OCI-LY1 (cell line): ENCODE measurements around the gene RWDD4.
"Not testable (repeated sequence)": the region's sequence is repeated elsewhere in the genome, so short reads cannot be mapped to it uniquely, and the experiment has no call there.

Source experiments
- H2AFZ ChIP-seq: fragments of 200-600 bp; sonication (generic), shearing (Covaris generic); 2 replicates; pipeline ENCODE4 v1.6.0; 2014; ENCODE audit warnings: antibody characterized with exemption, mild to moderate bottlenecking, low read length
- H3F3A ChIP-seq: fragments of 200-600 bp; sonication (generic), shearing (Covaris generic); 2 replicates; pipeline ENCODE4 v1.6.0; 2014; ENCODE audit warnings: mild to moderate bottlenecking, antibody characterized with exemption, low read length, moderate library complexity; ENCODE audit not compliant: insufficient read depth
- H3K27ac ChIP-seq: fragments of 200-600 bp; sonication (generic); 2 replicates; pipeline ENCODE4 v1.5.1; 2014; ENCODE audit warnings: low read length, mixed run types, mild to moderate bottlenecking, low read depth; ENCODE audit not compliant: poor library complexity, severe bottlenecking
- H3K27me3 ChIP-seq: fragments of 200-600 bp; sonication (generic); 2 replicates; pipeline ENCODE4 v1.6.0; 2014; ENCODE audit warnings: antibody characterized with exemption, mild to moderate bottlenecking, low read length, moderate library complexity; ENCODE audit not compliant: insufficient read depth
- H3K36me3 ChIP-seq: fragments of 200-600 bp; sonication (generic); 2 replicates; pipeline ENCODE4 v1.6.1; 2014; ENCODE audit warnings: mild to moderate bottlenecking, antibody characterized with exemption, low read length, moderate library complexity, mixed read lengths; ENCODE audit not compliant: insufficient read depth
- H3K4me1 ChIP-seq: fragments of 200-600 bp; sonication (generic); 2 replicates; pipeline ENCODE4 v1.5.1; 2014; ENCODE audit warnings: mild to moderate bottlenecking, low read length, moderate library complexity; ENCODE audit not compliant: insufficient read depth, severe bottlenecking
- H3K4me2 ChIP-seq: fragments of 200-600 bp; sonication (generic), shearing (Covaris generic); 2 replicates; pipeline ENCODE4 v1.6.1; 2014; ENCODE audit warnings: low read length
- H3K4me3 ChIP-seq: fragments of 200-600 bp; sonication (generic); 2 replicates; pipeline ENCODE4 v1.5.1; 2014; ENCODE audit warnings: low read length, low read depth, mild to moderate bottlenecking, mixed read lengths; ENCODE audit not compliant: poor library complexity, severe bottlenecking
- H3K79me2 ChIP-seq: fragments of 200-600 bp; shearing (Covaris generic); 2 replicates; pipeline ENCODE4 v1.6.1; 2016; ENCODE audit warnings: mixed run types, low read length, mixed read lengths; ENCODE audit not compliant: insufficient read depth
- H3K9ac ChIP-seq: fragments of 200-600 bp; sonication (generic), shearing (Covaris generic); 2 replicates; pipeline ENCODE4 v1.6.1; 2014; ENCODE audit warnings: mild to moderate bottlenecking, low read length, mixed read lengths
- H3K9me2 ChIP-seq: fragments of 200-600 bp; sonication (generic), shearing (Covaris generic); 2 replicates; pipeline ENCODE4 v1.6.1; 2014; ENCODE audit warnings: low read depth, mild to moderate bottlenecking, low read length, mixed read lengths
- H3K9me3 ChIP-seq: fragments of 200-600 bp; shearing (Covaris generic); 2 replicates; pipeline ENCODE4 v1.6.1; 2014; ENCODE audit warnings: low read length, mixed read lengths
- H4K20me1 ChIP-seq: fragments of 200-600 bp; sonication (generic), shearing (Covaris generic); 2 replicates; pipeline ENCODE4 v1.6.0; 2016; ENCODE audit warnings: mild to moderate bottlenecking, low read length; ENCODE audit not compliant: insufficient read depth
- EZH2 ChIP-seq: fragments of 200-600 bp; sonication (generic), shearing (Covaris generic); IDR thresholded peaks from 2 replicates; pipeline ENCODE4 v1.8.0; 2017; ENCODE audit warnings: borderline replicate concordance, mixed run types, mild to moderate bottlenecking, antibody characterized with exemption, low read length, moderate library complexity, mixed read lengths
- TF ChIP-seq, protein P1 (sequence below): fragments of 200-600 bp; sonication (generic), shearing (Covaris generic); IDR thresholded peaks from 2 replicates; pipeline ENCODE4 v1.5.1; 2017; ENCODE audit warnings: mild to moderate bottlenecking, antibody characterized with exemption, low read length, moderate library complexity, mixed read lengths

RWDD4 gene

DNA sequence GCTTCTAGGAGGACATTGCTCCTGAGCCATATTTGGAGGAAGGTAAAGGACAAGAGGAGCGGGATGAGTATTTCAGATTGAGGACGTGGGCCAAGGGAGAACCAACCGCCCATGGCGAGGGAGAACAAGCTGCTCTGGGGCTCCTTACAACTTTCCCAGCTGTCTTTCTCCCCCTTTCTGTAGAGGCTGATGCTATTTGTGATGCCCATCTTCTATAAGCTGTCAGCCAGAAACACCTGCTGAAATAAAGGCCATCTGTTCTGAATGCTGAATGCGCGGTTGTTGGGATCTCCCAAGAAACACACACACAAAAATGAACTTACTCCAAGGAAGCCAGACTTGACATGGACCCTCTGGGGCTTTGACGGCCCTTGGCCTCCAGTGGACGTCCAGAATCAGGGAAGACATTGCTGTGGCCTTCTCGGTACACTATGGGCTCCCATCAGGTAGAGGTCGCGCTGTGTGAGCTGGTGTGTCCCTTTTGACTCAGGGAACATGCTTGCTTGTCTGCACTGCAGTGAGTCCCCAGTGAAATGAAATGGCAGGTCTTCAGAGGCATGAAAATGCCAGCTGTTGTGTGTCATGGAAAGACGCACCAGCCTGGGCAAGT, 30.9 kb downstream of the RWDD4 start:
- Histone ChIP-seq H3K27ac (no peak overlapping the region), H3K79me2 (no peaks in the 10 kb centered on the region), H3F3A (no peaks in the 10 kb centered on the region), H3K4me2 (no peak overlapping the region), H3K4me1 (no peaks in the 10 kb centered on the region), H3K9ac (no peak overlapping the region), H3K9me3 (no peaks in the 10 kb centered on the region), H2AFZ (no peak overlapping the region), H3K4me3 (no peak overlapping the region), H3K36me3 (no peaks in the 10 kb centered on the region), H3K9me2 (no peaks in the 10 kb centered on the region), H4K20me1 (no peaks in the 10 kb centered on the region), H3K27me3 (no peaks in the 10 kb centered on the region)
- TF ChIP-seq, protein P1, sequence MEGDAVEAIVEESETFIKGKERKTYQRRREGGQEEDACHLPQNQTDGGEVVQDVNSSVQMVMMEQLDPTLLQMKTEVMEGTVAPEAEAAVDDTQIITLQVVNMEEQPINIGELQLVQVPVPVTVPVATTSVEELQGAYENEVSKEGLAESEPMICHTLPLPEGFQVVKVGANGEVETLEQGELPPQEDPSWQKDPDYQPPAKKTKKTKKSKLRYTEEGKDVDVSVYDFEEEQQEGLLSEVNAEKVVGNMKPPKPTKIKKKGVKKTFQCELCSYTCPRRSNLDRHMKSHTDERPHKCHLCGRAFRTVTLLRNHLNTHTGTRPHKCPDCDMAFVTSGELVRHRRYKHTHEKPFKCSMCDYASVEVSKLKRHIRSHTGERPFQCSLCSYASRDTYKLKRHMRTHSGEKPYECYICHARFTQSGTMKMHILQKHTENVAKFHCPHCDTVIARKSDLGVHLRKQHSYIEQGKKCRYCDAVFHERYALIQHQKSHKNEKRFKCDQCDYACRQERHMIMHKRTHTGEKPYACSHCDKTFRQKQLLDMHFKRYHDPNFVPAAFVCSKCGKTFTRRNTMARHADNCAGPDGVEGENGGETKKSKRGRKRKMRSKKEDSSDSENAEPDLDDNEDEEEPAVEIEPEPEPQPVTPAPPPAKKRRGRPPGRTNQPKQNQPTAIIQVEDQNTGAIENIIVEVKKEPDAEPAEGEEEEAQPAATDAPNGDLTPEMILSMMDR = no peak
- no peak for TF ChIP-seq EZH2

- H3K4me2 ChIP-seq, H2AFZ ChIP-seq, H4K20me1 ChIP-seq, H3K27me3 ChIP-seq, H3K4me3 ChIP-seq, H3F3A ChIP-seq, H3K9me3 ChIP-seq, H3K4me1 ChIP-seq, H3K9me2 ChIP-seq, H3K9ac ChIP-seq, H3K36me3 ChIP-seq, H3K79me2 ChIP-seq, H3K27ac ChIP-seq: not testable (repeated sequence)
Measured at GRCh38 chr4:183627286-183627685, 31.7 kb downstream of the RWDD4 start.

- H3K79me2 ChIP-seq = no peaks in the 10 kb centered on the region
- H3K27me3 ChIP-seq = no peaks in the 10 kb centered on the region
- TF ChIP-seq, protein P1 = no peak
- TF ChIP-seq EZH2 = no peak
- H3K9me2 ChIP-seq = no peaks in the 10 kb centered on the region
- no peak overlapping the region for H2AFZ ChIP-seq
- no peak overlapping the region for H3K4me2 ChIP-seq
- H3F3A ChIP-seq = no peaks in the 10 kb centered on the region
- no peaks in the 10 kb centered on the region for H3K4me1 ChIP-seq
- no peaks in the 10 kb centered on the region for H4K20me1 ChIP-seq
- H3K27ac ChIP-seq = no peak overlapping the region
- no peak overlapping the region for H3K4me3 ChIP-seq
- H3K9ac ChIP-seq = no peak overlapping the region
- H3K9me3 ChIP-seq = no peaks in the 10 kb centered on the region
- no peaks in the 10 kb centered on the region for H3K36me3 ChIP-seq
Measured at GRCh38 chr4:183626168-183626567, 32.8 kb downstream of the RWDD4 start.

- no peaks in the 10 kb centered on the region for H3K9me3 ChIP-seq
- no peaks in the 10 kb centered on the region for H3F3A ChIP-seq
- no peaks in the 10 kb centered on the region for H3K9me2 ChIP-seq
- no peak overlapping the region for H3K4me3 ChIP-seq
- no peaks in the 10 kb centered on the region for H3K79me2 ChIP-seq
- H3K27ac ChIP-seq = no peak overlapping the region
- H3K4me1 ChIP-seq = no peaks in the 10 kb centered on the region
- TF ChIP-seq, protein P1 = no peak
- no peak for TF ChIP-seq EZH2
- H4K20me1 ChIP-seq = no peaks in the 10 kb centered on the region
- H3K36me3 ChIP-seq = no peaks in the 10 kb centered on the region
- no peak overlapping the region for H3K9ac ChIP-seq
- no peak overlapping the region for H2AFZ ChIP-seq
- H3K4me2 ChIP-seq = no peak overlapping the region
- no peaks in the 10 kb centered on the region for H3K27me3 ChIP-seq
Measured at GRCh38 chr4:183624548-183624947, 34.4 kb downstream of the RWDD4 start.
